CD4-positive, alpha-beta T cell treated with Interleukin-15 for 1 hour (primary cell): ENCODE data around the gene C1orf105.
"Not testable (repeated sequence)": the region's sequence is repeated elsewhere in the genome, so short reads cannot be mapped to it uniquely, and the experiment has no call there.

ENCODE experiments used
- DNase-seq: peaks from one replicate; pipeline ENCODE4 v3.0.0-alpha.2; 2020

C1orf105 gene, protein sequence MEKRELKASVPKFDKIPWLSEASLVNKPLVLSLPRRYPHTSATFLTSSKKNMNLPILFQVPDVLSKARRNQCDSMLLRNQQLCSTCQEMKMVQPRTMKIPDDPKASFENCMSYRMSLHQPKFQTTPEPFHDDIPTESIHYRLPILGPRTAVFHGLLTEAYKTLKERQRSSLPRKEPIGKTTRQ

GRCh38 chr1:172420385-172420784 lies at the start of gene C1orf105:
TSS of gene C1orf105 (plus strand) at chr1:172420685. CDS start at chr1:172420886, 201 bp downstream.
- DNase-seq: no peak

- DNase-seq: not testable (repeated sequence)
Measured at GRCh38 chr1:172371646-172372045, 48.8 kb upstream of the C1orf105 start.

DNA sequence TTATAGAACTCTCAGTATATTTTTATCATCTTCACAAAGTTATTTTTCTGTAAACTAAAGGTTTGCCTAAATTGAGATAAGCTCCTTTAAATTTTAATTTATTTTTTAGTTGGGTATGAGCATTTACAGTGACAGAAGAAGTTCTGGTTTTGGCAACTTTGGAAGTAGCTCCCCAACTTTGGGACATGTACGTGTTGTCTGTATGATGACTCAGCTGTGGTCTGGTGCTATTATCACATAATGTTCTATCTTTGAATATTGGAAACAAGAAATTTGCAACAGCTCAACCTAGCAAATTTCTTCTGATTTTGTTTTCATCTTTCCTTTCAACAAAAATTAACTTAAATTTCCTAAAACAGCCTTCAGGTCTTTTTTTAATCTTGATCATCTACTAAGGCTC lies 46.6 kb upstream of the C1orf105 start:
- DNase-seq: no peak

DNA sequence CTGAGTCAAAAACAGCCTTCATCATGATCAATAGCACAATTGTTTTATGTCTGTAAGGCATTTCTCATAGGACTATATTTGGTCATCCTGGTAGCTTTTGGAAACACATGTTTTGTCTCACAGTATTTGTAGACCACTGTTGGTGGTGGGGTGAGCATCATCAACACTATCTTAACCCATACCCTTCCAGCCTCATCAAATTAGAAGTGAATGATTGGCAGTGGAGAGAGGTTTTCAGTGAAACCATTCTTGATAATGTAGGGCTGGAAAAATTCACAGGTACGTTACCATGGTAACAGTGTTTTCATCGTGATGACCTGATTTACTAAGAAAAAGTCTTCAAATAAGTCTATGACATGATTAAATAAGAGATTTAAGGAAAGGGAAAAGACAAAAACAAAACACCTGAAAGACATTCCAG lies 45.3 kb upstream of the C1orf105 start:
- no peak for DNase-seq

DNA sequence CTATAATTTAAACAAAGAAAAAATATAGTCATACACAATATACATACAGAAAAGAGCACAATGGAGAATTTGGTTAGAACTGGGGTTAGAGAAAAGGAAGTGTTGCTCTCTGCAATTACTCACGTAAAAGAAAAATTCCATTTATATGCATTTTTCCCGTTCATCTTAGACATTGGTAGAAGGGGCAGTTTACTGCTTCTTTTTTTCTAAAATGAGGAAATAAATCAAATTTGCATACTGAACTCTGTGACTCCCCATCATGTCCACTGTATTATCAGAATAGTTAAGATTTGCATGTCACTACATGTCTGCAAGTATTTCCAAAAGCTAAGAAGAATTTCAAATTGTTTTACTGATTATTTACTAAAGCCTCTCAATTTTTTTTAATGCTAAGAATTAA lies 44.1 kb upstream of the C1orf105 start:
- no peak for DNase-seq

DNA sequence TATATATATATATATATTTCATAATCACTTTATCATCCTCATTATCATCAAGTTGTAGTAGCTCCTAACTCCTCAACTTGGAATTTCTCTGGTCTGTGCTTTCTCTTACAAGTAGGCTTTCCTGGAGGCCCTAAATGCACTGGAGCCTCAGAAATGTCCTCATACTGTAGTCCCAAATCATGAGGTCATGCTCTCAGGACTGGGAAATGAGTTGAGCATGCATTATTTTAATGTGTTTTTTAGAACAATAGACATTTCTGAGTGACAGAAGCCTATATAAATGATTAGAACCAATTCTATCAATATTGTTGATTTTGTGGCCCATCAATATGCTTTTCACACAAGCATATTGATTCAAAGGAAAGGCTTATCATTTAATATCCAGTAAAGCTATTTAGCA lies 42.9 kb upstream of the C1orf105 start:
- no peak for DNase-seq

DNA sequence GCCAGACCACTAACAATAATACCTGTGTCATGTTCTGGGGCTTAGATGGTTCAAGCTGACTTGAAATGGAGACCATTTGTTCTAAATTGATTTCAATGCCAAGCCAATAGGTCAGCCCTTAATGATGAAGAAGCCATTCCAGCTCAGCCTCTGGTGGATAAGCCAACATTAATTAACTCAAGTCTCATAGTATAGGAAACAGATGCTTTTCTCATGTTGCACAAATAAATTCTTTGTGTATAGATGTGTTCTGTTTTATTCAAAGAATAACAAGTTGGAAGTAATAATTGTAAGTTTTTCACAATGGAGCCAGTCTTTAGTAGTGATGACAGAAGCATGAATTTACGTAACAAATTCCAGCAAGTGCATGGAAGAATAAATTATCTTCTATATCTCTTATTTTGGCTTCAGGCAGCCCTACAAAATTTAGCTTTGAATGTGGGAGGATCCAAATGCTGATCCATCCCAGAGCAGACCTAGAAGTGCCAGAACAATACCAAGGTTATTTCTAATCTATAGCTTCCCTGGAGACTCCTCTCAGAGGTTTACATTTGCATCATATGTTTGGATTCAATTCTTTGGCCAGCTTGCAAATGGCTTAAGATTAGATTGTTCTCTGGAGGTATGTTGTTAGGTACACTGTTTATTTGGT lies 42.2 kb upstream of the C1orf105 start:
- no peak for DNase-seq

DNA sequence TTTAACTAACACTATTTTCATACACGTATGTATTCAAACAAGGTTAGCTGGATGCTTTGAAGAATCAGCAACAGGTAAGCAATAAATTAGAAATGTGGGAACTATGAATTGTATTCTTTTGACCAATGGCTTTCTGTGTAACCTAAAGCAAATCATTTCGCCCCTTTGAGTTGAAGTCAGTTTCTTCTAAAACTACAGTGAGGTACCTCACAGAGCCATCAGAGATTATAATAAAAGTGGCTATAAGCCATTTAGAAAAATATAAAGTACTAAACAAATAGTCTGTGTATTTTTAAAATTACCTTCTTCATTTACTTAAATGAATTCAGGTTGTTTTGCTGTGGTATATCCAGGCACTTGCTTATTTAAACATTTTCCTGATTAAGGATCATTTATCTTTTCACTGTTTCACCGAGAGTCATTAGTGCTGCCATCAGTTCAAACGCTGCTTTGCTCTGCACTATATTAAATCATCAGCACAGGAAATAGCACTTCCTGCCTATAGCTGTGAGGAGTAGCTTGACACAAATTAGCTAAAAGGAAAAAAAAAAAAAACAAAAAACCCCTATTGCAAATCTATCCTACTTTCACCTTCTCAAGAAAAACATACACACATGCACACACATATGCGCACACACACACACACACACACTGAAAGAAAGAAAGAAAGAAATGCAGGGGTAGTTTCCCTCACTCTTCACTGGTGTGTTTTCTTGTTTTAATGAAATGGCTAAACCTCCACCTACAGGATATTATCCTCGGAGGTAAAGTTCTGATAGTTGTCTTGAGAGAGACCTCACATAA lies 39.8 kb upstream of the C1orf105 start:
- peak; percentile 33 for DNase-seq

DNA sequence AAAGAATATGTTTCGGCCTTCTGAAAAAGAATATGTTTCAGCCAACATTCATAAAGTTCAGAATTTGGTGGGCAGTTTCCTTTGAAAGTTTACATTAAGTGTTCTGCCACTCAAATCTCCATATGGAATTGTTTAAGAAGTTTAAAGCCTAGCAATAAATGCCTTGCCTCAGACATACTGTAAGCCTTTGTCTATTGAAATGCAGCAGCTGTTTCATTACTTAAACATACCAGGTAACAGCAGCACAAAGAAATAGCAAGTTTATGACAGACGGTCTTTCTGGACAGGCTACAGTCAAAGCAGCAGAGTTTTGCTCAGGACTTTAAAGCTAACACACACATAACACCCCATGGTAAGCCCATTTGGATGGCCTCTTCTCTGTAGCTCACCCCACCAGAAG lies 38.5 kb upstream of the C1orf105 start:
- DNase-seq: no peak

DNA sequence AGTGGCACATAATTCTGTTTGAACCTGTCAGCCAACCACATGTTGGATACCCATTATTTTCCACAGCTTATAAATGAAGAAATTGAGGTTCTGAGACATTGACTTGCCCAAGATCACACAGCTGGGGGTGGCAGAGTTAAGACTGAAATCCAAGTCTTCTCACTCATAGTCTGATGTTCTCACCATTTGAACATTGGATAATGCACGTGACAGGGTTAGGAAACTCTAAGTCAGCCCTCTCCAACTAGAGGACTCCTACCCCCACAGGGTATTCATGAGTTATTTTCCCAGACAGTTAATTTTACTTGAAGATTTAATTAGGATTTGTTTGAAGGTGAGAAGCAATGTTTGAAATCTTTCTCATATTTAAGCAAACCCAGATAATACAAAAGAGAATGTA lies 38.1 kb upstream of the C1orf105 start:
- DNase-seq: no peak

DNA sequence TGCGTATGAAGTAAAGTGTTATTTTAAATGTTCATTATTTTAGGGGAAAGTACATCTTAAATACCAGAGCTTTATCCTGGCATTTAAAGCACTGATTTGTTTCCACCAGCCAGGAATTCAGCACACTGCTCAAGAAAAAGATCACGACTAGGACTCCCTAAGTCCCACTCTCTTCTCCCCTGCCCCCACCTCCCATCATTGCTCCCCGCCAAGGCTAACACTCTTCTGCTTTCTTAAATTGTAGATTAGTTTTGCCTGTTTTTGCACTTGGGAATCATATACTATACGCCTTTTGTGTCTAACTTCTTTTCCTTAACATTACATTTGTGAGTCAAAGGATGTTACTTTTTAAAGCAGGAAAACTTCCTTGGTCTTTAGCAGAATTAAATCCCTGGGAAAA lies 37.5 kb upstream of the C1orf105 start:
- DNase-seq: no peak

DNA sequence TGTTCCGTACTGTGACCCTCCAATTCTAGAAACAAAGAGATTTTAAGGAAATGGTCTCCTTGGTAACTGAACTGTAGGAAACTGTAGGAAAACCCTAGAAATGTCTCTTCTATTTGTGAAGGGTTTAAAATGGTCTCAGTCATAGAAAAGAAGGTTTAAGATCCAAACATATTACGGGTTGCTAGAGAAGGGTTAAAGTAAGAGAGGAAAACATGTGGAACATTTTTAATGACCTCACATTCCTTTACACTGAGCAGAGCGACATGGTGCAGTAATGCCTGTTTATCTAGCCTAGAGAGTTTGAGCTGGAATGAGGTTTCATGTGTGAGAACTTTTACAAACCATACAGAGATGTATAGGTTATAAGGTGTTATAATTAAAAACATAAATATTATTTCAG lies 36.9 kb upstream of the C1orf105 start:
- no peak for DNase-seq

GRCh38 chr1:172384656-172385055 lies 35.8 kb upstream of the C1orf105 start:
- no peak for DNase-seq

DNA sequence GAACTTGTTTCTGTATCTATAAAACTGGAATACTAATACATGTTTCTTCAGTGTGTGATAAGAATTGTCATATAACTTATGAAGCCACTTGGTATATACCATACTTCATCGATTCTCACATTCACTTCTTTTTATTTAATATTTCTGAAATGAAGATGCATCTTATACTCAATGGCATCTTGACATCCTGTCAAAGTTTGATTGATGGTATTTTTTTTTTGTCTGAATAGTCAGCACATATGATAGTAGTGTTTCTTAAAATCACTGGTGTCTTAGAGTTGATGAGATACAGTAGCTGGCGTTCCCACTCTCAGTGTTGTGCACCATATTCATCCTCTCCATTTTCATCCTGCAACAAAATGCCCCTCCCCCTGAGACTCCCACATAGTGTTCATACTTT lies 34.4 kb upstream of the C1orf105 start:
- DNase-seq: no peak

DNA sequence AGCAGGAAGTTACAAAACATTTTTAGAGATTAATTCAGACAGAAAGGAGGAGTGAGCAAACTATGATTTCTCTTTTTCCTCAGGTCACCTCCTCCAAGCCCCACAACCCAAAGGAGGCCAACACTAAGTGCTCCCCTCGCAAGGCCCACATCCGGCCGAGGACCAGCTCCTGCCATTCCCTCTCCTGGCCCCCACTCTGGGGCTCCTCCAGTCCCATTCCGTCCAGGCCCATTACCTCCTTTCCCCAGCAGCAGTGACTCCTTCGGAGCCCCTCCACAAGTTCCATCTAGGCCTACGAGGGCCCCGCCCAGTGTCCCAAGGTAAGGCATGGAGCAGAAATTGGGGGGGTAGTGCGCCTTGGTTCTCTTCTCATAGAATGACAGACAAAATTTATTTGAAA lies 32.0 kb upstream of the C1orf105 start:
- DNase-seq: no peak

DNA sequence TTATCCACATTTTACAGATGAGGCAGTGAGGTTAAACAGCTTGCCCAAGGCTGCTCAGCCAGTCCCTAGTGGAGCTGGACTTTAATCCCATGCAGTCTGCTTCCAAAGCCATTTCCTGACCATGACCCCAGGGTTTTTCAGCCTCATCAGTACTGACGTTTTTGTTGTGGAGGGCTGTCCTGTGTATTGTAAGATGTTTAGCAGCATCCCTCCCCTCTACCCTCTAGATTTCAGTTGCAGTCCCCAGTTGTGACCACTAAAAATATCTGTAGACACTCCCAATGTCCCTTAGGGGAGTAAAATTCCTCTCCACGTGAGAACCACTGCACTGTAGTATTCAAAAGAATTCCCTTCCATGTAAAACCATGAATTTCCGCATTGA lies 30.2 kb upstream of the C1orf105 start:
- DNase-seq: no peak

DNA sequence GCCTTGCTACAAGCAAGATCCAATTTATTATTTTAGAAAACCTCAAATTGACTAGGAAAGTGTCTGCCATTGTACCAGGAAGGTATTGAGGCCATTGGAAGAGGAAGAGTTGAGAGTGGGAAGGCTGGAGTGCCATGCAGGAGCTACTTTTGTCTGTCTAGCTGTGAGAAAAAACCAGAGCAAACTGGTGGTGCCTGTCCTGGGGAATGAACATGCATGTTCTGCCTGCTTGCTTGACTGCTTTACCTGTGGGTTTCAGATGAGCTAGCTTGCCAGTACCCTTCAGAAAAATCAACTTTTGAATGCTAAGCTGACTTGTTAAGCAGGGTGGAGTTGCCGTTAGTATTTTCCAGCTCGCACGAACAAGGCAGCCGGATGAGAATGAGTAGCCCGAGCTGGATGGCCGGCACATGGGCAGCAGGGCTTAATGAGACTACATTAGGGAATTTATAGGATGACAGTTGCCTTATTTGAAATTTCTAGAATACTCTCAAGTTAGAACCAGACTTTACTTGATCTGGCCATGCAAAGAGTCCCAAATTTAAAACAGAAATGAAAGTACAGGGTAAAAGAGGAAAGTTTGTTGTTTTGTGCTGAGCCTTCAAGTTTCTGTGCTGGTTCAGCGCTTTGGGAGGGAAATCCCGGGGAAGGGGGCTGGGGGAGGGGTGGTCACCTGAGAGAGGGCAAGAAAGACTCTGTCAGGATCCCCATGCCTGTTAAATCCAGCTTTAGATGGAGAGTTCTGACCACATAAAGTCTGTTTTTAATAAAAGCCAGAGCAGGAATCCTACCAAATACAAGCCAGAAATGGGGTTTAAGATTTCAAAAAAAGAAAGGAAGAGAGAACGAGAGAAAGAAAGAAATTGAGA lies 29.6 kb upstream of the C1orf105 start:
- DNase-seq: peak; percentile 54

DNA sequence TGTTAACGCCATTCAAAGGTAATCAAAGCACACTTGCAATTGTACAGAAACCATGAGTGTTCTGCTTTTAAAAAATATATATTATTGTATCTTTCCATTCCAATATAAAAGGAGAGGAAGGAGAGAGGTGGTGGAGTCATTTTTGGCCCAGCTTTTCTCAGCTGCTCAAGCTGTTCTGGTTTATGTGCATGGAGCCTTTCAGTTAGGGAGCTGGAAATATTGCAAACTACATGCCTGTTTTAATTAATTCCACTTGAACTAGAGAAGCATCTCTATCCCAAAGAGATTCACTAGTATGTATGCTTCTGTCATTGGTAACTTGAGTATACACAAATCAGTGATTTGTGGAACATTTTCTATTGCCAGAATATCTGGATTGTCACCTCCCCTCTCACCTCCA lies 28.5 kb upstream of the C1orf105 start:
- no peak for DNase-seq

- DNase-seq: no peak
Measured at GRCh38 chr1:172393354-172393753, 27.1 kb upstream of the C1orf105 start.

DNA sequence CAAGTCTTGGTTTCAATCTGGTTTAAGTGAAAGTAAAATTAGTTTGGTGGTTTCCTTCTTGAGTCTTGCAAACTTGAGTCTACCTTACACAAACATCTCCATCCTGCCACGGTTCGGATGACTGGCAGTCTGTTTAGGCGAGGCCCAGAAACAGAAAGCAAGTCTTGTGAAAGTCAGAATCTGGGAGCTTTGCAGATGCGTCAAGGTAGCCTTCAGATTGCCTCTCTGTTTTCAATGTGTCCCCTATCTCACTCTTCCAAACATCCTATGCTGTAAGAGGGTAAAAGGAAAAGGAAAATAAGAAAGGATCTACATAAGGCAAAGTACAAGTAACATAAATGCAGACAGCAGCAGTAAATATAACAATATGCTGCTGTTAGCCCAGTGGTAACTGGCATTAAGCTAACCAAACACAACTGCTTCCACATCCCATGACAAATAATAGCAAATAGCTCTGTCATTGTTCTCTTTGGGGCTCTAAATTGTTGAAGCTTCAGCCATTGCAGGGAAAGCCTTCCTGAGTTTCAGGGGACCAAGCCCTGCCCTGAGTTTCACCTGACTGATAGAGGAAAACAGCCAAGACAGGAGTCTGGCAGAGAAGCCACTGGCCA lies 26.2 kb upstream of the C1orf105 start:
- DNase-seq: peak; percentile 75

DNA sequence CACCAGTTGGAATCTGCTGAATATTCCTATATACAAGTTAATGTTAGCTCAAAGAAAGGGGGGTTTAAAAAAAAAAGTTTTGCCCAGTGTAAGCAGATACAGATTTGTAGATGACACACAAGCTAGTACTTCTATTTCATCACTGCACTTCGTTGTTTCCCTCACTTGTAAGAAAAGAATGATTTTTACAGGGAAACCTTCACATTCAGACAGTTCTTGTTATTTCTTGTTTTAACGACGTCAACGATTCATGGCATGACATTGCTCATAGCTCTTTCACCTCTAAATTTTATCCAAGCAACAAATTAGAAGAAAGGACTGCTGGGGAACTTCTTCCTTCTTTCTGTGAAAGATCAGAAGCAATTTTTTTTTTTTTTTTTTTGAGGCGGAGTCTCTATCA lies 25.7 kb upstream of the C1orf105 start:
- DNase-seq: no peak

GRCh38 chr1:172395576-172395975 lies 24.9 kb upstream of the C1orf105 start:
- no peak for DNase-seq

DNA sequence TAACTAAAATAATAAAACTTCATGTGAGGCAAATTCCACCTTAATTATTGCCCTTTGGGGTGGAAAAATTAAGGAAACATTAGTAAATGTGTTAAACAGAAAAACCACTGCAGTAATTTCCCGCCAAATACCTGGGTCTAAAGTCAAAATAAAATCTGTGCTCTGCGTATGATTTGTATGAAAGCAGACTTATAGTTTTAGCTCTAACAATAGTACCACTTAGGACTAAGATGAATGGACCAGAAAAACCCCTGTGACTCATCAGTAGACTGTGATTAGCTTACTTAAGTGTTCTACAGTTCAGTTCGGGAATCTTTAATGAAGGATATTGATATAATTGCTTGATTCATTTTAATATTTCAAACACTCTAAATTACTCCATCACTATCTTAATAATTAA lies 23.3 kb upstream of the C1orf105 start:
- no peak for DNase-seq
